MM.1S (cell line): Measurements from ENCODE around the gene FXYD3.

ENCODE experiments used
- DNase-seq: peaks from one replicate; pipeline ENCODE4 v3.0.0-alpha.2; 2015
- H2AFZ ChIP-seq: fragments of 300-600 bp; sonication (generic); 2 replicates; pipeline ENCODE4 v1.6.0; 2016; ENCODE audit warnings: antibody characterized with exemption, low read length
- H3F3A ChIP-seq: fragments of 300-600 bp; sonication (generic); 2 replicates; pipeline ENCODE4 v1.6.1; 2016; ENCODE audit warnings: mild to moderate bottlenecking, antibody characterized with exemption, low read length, moderate library complexity, mixed read lengths; ENCODE audit not compliant: insufficient read depth
- H3K27ac ChIP-seq: fragments of 300-600 bp; sonication (generic); 2 replicates; pipeline ENCODE4 v1.5.1; 2016; ENCODE audit warnings: mild to moderate bottlenecking, low read length
- H3K27me3 ChIP-seq: fragments of 300-600 bp; sonication (generic); replicated peaks from 2 replicates; pipeline ENCODE4 v1.6.0; 2016; ENCODE audit warnings: low read length; ENCODE audit not compliant: insufficient read depth
- H3K36me3 ChIP-seq: fragments of 300-600 bp; sonication (generic); replicated peaks from 2 replicates; pipeline ENCODE4 v1.6.1; 2016; ENCODE audit warnings: mild to moderate bottlenecking, low read length, mixed read lengths; ENCODE audit not compliant: insufficient read depth
- H3K4me1 ChIP-seq: fragments of 300-600 bp; sonication (generic); 2 replicates; pipeline ENCODE4 v1.6.1; 2016; ENCODE audit warnings: low read length, mixed read lengths
- H3K4me2 ChIP-seq: fragments of 300-600 bp; sonication (generic); 2 replicates; pipeline ENCODE4 v1.6.0; 2016; ENCODE audit warnings: low read depth, low read length
- H3K4me3 ChIP-seq: fragments of 300-600 bp; sonication (generic); 2 replicates; pipeline ENCODE4 v1.5.1; 2016; ENCODE audit warnings: low read length, mixed read lengths
- H3K79me2 ChIP-seq: fragments of 300-600 bp; sonication (generic); 2 replicates; pipeline ENCODE4 v1.6.1; 2016; ENCODE audit warnings: mixed run types, low read length, mixed read lengths
- H3K9ac ChIP-seq: fragments of 300-600 bp; sonication (generic); 2 replicates; pipeline ENCODE4 v1.6.1; 2016; ENCODE audit warnings: low read length, mixed read lengths
- H3K9me2 ChIP-seq: fragments of 300-600 bp; sonication (generic); replicated peaks from 2 replicates; pipeline ENCODE4 v1.6.1; 2016; ENCODE audit warnings: mild to moderate bottlenecking, low read length, mixed read lengths; ENCODE audit not compliant: insufficient read depth
- H3K9me3 ChIP-seq: fragments of 300-600 bp; sonication (generic); replicated peaks from 2 replicates; pipeline ENCODE4 v1.6.1; 2016; ENCODE audit warnings: mild to moderate bottlenecking, low read length, mixed read lengths; ENCODE audit not compliant: insufficient read depth
- H4K20me1 ChIP-seq: fragments of 300-600 bp; sonication (generic); 2 replicates; pipeline ENCODE4 v1.6.1; 2016; ENCODE audit warnings: mild to moderate bottlenecking, low read length, moderate library complexity, mixed read lengths; ENCODE audit not compliant: insufficient read depth
- EZH2 ChIP-seq: fragments of 300-600 bp; sonication (generic); optimal IDR thresholded peaks from 2 replicates; pipeline ENCODE3; 2017; ENCODE audit warnings: low read depth, mild to moderate bottlenecking, antibody characterized with exemption, low read length, mixed read lengths
- EZH2phosphoT487 ChIP-seq: fragments of 300-600 bp; sonication (generic); IDR thresholded peaks from 2 replicates; pipeline ENCODE4 v1.6.1; 2018; ENCODE audit warnings: antibody characterized with exemption, low read length
- TF ChIP-seq, protein P1 (sequence below): fragments of 300-600 bp; sonication (generic); IDR thresholded peaks from 2 replicates; pipeline ENCODE4 v1.5.1; 2016; ENCODE audit warnings: antibody characterized with exemption, low read length, mixed read lengths

The FXYD3 gene

DNA sequence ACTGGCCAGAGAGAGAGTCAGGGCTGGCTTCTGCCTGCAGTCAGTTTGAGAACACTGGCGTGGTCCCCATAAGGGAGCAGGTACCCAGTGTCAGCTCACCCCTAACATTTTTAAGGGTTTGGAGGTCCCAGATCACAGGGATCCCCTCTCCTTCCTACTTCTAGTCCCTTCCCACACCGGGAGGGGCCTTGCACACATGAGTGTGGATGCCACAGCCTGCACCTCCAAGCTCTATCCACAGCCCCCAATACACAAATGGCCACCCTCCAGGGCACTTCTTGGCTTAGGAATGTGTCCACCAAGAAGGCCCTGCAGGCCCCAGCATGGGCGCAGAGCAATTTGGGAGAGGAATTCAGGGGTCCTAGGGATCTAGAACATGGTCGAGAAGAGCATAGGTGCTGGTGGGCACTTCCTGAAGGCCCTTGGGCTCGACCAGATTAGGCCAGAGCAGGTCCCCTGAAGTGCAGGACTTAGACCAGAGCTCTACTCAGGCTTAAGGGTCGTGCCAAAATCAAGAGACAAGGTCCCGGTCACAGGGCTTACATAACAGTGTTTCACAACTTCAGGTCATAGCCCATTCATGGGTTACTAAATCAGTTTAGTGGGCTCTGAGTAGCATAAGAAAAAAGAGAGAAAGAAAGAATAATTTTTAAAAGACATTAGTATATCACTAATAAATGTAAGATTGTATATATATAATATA is 54.9 kb downstream of the FXYD3 start:
- Histone ChIP-seq H3K36me3 (peaks cover 10% of the 10 kb centered on the region; the same call in 1 of the 2 replicates), H3K9ac (no peak overlapping the region), H3K4me2 (no peak overlapping the region), H3K4me3 (no peak overlapping the region), H4K20me1 (no peaks in the 10 kb centered on the region; the same call in 1 of the 2 replicates), H3K79me2 (no peaks in the 10 kb centered on the region), H2AFZ (no peak overlapping the region), H3K9me3 (no peaks in the 10 kb centered on the region), H3K9me2 (no peaks in the 10 kb centered on the region), H3K27me3 (no peaks in the 10 kb centered on the region), H3F3A (no peaks in the 10 kb centered on the region), H3K4me1 (no peaks in the 10 kb centered on the region), H3K27ac (no peak overlapping the region)
- TF ChIP-seq EZH2phosphoT487 (no peak), EZH2 (no peak)
- TF ChIP-seq, protein P1, sequence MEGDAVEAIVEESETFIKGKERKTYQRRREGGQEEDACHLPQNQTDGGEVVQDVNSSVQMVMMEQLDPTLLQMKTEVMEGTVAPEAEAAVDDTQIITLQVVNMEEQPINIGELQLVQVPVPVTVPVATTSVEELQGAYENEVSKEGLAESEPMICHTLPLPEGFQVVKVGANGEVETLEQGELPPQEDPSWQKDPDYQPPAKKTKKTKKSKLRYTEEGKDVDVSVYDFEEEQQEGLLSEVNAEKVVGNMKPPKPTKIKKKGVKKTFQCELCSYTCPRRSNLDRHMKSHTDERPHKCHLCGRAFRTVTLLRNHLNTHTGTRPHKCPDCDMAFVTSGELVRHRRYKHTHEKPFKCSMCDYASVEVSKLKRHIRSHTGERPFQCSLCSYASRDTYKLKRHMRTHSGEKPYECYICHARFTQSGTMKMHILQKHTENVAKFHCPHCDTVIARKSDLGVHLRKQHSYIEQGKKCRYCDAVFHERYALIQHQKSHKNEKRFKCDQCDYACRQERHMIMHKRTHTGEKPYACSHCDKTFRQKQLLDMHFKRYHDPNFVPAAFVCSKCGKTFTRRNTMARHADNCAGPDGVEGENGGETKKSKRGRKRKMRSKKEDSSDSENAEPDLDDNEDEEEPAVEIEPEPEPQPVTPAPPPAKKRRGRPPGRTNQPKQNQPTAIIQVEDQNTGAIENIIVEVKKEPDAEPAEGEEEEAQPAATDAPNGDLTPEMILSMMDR, result no peak
- no peak for DNase-seq

DNA sequence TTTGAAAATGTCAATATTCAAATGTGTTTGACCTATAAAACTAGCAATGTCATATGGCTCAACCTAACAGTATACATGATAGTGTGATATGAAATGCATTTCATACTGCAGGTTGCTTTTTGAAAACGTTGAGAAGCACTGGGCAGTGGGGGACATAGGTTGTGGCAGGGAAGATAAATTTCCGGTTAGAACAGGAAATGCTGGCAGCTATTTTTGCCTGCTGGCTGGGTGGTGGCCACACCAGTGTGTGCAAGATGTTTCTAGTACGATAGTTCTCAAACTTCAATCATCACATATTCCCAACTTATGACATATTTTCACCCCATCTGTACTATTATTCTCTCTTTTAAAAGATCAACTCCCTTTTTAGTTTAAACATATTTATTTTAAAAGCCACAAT is 56.1 kb downstream of the FXYD3 start:
- Histone ChIP-seq H2AFZ (no peak overlapping the region), H3K4me1 (no peaks in the 10 kb centered on the region), H3K9me2 (no peaks in the 10 kb centered on the region), H3F3A (no peaks in the 10 kb centered on the region), H3K27me3 (no peaks in the 10 kb centered on the region), H3K27ac (no peak overlapping the region), H3K36me3 (peaks cover 3% of the 10 kb centered on the region; the same call in 1 of the 2 replicates), H3K9ac (no peak overlapping the region), H4K20me1 (no peaks in the 10 kb centered on the region; the same call in 1 of the 2 replicates), H3K79me2 (no peaks in the 10 kb centered on the region), H3K4me2 (no peak overlapping the region), H3K4me3 (no peak overlapping the region), H3K9me3 (no peaks in the 10 kb centered on the region)
- DNase-seq, result no peak
- no peak for TF ChIP-seq EZH2phosphoT487
- TF ChIP-seq EZH2, result no peak
- TF ChIP-seq, protein P1, result no peak
